GM23338 (cell line): ENCODE results near the gene OR8B8. TPM values are rescaled to one million over a fixed set of nuclear protein-coding genes. Genes with fewer than 3 reads are reported as not detected.

Experiments used
- ATAC-seq: fragments of 200-7000 bp; cut with Tn5 transposase; 3 replicates; pipeline ENCODE4 v1.9.1; 2020
- DNase-seq: peaks from one replicate; pipeline ENCODE4 v3.0.0-alpha.2; 2015; ENCODE audit warnings: low spot score
- H2AFZ ChIP-seq: fragments of 200-600 bp; sonication (generic); 2 replicates; pipeline ENCODE4 v1.8.0; 2016; ENCODE audit warnings: antibody characterized with exemption, mild to moderate bottlenecking, moderate library complexity
- H3F3A ChIP-seq: fragments of 200-600 bp; sonication (generic); replicated peaks from 2 replicates; pipeline ENCODE4 v1.8.0; 2017; ENCODE audit warnings: antibody characterized with exemption, mixed run types, low read depth
- H3K27ac ChIP-seq: fragments of 200-600 bp; sonication (generic); 2 replicates; pipeline ENCODE4 v1.6.1; 2016; ENCODE audit warnings: low read depth
- H3K27me3 ChIP-seq: fragments of 200-600 bp; sonication (generic); 2 replicates; pipeline ENCODE4 v1.8.0; 2016; ENCODE audit warnings: mild to moderate bottlenecking, mixed run types, moderate library complexity; ENCODE audit not compliant: insufficient read depth
- H3K36me3 ChIP-seq: fragments of 200-600 bp; sonication (generic); 2 replicates; pipeline ENCODE4 v1.8.0; 2016; ENCODE audit warnings: mild to moderate bottlenecking; ENCODE audit not compliant: insufficient read depth
- H3K4me1 ChIP-seq: fragments of 200-600 bp; sonication (generic); 2 replicates; pipeline ENCODE4 v1.8.0; 2016; ENCODE audit warnings: mild to moderate bottlenecking, moderate library complexity; ENCODE audit not compliant: insufficient read depth
- H3K4me2 ChIP-seq: fragments of 200-600 bp; sonication (generic); 2 replicates; pipeline ENCODE4 v1.7.1; 2017; ENCODE audit warnings: mixed run types
- H3K4me3 ChIP-seq: fragments of 200-600 bp; sonication (generic); 2 replicates; pipeline ENCODE4 v1.6.1; 2016; ENCODE audit warnings: mixed run types
- H3K79me2 ChIP-seq: fragments of 200-600 bp; sonication (generic); replicated peaks from 2 replicates; pipeline ENCODE4 v1.8.0; 2017; ENCODE audit warnings: mild to moderate bottlenecking; ENCODE audit not compliant: insufficient read depth
- H3K9me2 ChIP-seq: fragments of 200-600 bp; sonication (generic); 2 replicates; pipeline ENCODE4 v1.8.0; 2017; ENCODE audit not compliant: insufficient read depth
- H4K20me1 ChIP-seq: fragments of 200-600 bp; sonication (generic); replicated peaks from 2 replicates; pipeline ENCODE4 v1.8.0; 2017; ENCODE audit warnings: mild to moderate bottlenecking; ENCODE audit not compliant: insufficient read depth
- H3K27ac Mint-ChIP-seq: 2 replicates; pipeline ENCODE4 v1.8.0; 2020; ENCODE audit warnings: inconsistent platforms, mild to moderate bottlenecking, moderate library complexity, mixed read lengths
- H3K27me3 Mint-ChIP-seq: 3 replicates; pipeline ENCODE4 v1.8.0; 2022; ENCODE audit warnings: low read depth, mild to moderate bottlenecking, moderate library complexity, mixed read lengths, inconsistent platforms; ENCODE audit not compliant: insufficient read depth, poor library complexity
- H3K36me3 Mint-ChIP-seq: 3 replicates; pipeline ENCODE4 v1.8.0; 2021; ENCODE audit warnings: low read depth, mild to moderate bottlenecking, inconsistent platforms, moderate library complexity, mixed read lengths
- H3K4me1 Mint-ChIP-seq: 3 replicates; pipeline ENCODE4 v1.8.0; 2020; ENCODE audit warnings: mild to moderate bottlenecking, inconsistent platforms, mixed read lengths
- H3K4me3 Mint-ChIP-seq: 3 replicates; pipeline ENCODE4 v1.8.0; 2021; ENCODE audit warnings: moderate library complexity, mild to moderate bottlenecking, inconsistent platforms, mixed read lengths
- H3K9me3 Mint-ChIP-seq: 3 replicates; pipeline ENCODE4 v1.8.0; 2020; ENCODE audit warnings: moderate library complexity, mild to moderate bottlenecking, inconsistent platforms, mixed read lengths
- EZH2 ChIP-seq: fragments of 200-600 bp; sonication (generic); IDR thresholded peaks from one replicate; pipeline ENCODE4 v1.8.0; 2017; ENCODE audit warnings: antibody characterized with exemption, mild to moderate bottlenecking, low read depth; ENCODE audit not compliant: unreplicated experiment
- EZH2phosphoT487 ChIP-seq: fragments of 200-600 bp; sonication (generic); IDR thresholded peaks from one replicate; pipeline ENCODE4 v1.8.1; 2018; ENCODE audit warnings: antibody characterized with exemption; ENCODE audit not compliant: unreplicated experiment
- NANOG ChIP-seq: IDR thresholded peaks from 2 replicates; pipeline ENCODE4 v1.6.1; 2016; ENCODE audit warnings: antibody characterized with exemption, borderline replicate concordance
- POLR2AphosphoS5 ChIP-seq: IDR thresholded peaks from 2 replicates; pipeline ENCODE4 v1.6.1; 2016; ENCODE audit warnings: antibody characterized with exemption, low read depth
- STAT1 ChIP-seq: IDR thresholded peaks from one replicate; pipeline ENCODE4 v1.6.1; 2016; ENCODE audit warnings: antibody characterized with exemption; ENCODE audit not compliant: unreplicated experiment
- ZNF331 ChIP-seq: fragments of 250-450 bp; sonication (Bioruptor Pico); IDR thresholded peaks from 2 replicates; pipeline ENCODE4 v1.5.0; 2020; ENCODE audit warnings: low read depth, mild to moderate bottlenecking, moderate library complexity
- polyA plus RNA-seq: library from polyadenylated mRNA; unstranded; fragments of >200 nt; fragmentation: Nextera tagmentation; extraction: Ambion mirVana; gene quantifications from 2 replicates; pipeline ENCODE4 v1.2.1, GENCODE V29; 2016
- total RNA-seq: library from RNA; depleted of rRNA; stranded (reverse); fragments of >200 nt; shearing (Covaris generic); gene quantifications from 2 replicates; pipeline ENCODE4 v1.2.3, GENCODE V29; 2014
- TF ChIP-seq, protein P1 (sequence below): IDR thresholded peaks from one replicate; pipeline ENCODE4 v1.6.1; 2018; ENCODE audit warnings: antibody characterized with exemption; ENCODE audit not compliant: unreplicated experiment
- TF ChIP-seq, protein P2 (sequence below): fragments of 250-450 bp; sonication (Bioruptor Pico); IDR thresholded peaks from 2 replicates; pipeline ENCODE4 v1.5.0; 2020; ENCODE audit warnings: mild to moderate bottlenecking, moderate library complexity
- TF ChIP-seq, protein P3 (sequence below): IDR thresholded peaks from 2 replicates; pipeline ENCODE4 v1.6.1; 2016; ENCODE audit warnings: antibody characterized with exemption

Gene OR8B8
- total and polyA plus RNA-seq, 2 experiments from 2014 or later = not detected

DNA sequence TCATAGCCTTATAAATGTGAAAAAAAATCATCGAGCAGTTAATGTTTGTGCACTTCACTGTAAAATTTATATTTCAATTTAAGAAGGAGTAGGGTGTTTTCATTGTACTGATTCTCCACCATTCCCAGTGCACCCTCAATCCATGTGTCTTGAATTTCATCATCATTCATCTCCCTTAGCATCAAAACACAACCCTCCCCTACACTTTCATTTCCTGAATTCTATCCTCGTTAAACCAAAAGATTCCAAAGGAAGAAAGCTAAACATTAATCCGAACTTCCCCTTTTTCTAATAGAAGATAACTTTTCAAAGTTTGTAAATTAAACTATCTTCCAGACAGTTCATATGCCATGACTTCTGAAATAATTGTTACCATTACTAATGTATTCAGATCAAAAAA is 34.1 kb upstream of the OR8B8 start (continued):
- TF ChIP-seq, protein P1, sequence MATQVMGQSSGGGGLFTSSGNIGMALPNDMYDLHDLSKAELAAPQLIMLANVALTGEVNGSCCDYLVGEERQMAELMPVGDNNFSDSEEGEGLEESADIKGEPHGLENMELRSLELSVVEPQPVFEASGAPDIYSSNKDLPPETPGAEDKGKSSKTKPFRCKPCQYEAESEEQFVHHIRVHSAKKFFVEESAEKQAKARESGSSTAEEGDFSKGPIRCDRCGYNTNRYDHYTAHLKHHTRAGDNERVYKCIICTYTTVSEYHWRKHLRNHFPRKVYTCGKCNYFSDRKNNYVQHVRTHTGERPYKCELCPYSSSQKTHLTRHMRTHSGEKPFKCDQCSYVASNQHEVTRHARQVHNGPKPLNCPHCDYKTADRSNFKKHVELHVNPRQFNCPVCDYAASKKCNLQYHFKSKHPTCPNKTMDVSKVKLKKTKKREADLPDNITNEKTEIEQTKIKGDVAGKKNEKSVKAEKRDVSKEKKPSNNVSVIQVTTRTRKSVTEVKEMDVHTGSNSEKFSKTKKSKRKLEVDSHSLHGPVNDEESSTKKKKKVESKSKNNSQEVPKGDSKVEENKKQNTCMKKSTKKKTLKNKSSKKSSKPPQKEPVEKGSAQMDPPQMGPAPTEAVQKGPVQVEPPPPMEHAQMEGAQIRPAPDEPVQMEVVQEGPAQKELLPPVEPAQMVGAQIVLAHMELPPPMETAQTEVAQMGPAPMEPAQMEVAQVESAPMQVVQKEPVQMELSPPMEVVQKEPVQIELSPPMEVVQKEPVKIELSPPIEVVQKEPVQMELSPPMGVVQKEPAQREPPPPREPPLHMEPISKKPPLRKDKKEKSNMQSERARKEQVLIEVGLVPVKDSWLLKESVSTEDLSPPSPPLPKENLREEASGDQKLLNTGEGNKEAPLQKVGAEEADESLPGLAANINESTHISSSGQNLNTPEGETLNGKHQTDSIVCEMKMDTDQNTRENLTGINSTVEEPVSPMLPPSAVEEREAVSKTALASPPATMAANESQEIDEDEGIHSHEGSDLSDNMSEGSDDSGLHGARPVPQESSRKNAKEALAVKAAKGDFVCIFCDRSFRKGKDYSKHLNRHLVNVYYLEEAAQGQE = no peak
- no peak for TF ChIP-seq EZH2phosphoT487
- no peak for TF ChIP-seq POLR2AphosphoS5

DNA sequence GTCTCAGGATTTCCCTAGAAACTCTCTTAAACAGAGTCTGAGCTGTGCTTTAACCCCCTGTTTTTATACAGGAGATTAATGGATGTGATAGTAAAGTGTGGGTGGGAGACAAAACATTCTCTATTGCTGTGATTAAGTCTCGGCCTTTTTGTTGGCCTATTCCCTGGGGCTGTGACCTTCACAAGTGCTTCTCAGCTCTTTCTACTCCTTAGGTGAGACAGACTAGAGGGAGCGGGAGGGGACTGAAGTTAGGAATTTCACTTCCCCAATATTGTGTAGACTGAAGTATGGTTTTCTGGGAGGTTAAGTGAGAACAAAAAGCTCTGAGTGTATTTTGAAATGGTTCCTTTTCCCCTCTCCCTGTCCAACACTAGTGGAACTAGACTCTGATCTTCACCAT is 29.8 kb upstream of the OR8B8 start:
- Histone ChIP-seq H3K27ac (no peak overlapping the region), H3K4me3 (no peak overlapping the region), H3K4me1 (peaks cover 16% of the 10 kb centered on the region), H3K79me2 (no peaks in the 10 kb centered on the region), H3F3A (no peaks in the 10 kb centered on the region), H3K4me2 (no peak overlapping the region), H3K36me3 (no peaks in the 10 kb centered on the region), H4K20me1 (no peaks in the 10 kb centered on the region), H2AFZ (peak overlapping the region; percentile 30; the same call in 1 of the 2 replicates), H3K9me2 (no peaks in the 10 kb centered on the region), H3K27me3 (no peaks in the 10 kb centered on the region)
- ATAC-seq = no peak
- no peaks in the 10 kb centered on the region for H3K9me3 Mint-ChIP-seq
- no peaks in the 10 kb centered on the region for H3K36me3 Mint-ChIP-seq
- peaks cover 1% of the 10 kb centered on the region for H3K27me3 Mint-ChIP-seq
- H3K4me1 Mint-ChIP-seq = peaks cover 14% of the 10 kb centered on the region; the same call in 2 of the 3 replicates
- no peak overlapping the region for H3K27ac Mint-ChIP-seq
- no peak for DNase-seq
- no peak overlapping the region for H3K4me3 Mint-ChIP-seq
- TF ChIP-seq, protein P2, sequence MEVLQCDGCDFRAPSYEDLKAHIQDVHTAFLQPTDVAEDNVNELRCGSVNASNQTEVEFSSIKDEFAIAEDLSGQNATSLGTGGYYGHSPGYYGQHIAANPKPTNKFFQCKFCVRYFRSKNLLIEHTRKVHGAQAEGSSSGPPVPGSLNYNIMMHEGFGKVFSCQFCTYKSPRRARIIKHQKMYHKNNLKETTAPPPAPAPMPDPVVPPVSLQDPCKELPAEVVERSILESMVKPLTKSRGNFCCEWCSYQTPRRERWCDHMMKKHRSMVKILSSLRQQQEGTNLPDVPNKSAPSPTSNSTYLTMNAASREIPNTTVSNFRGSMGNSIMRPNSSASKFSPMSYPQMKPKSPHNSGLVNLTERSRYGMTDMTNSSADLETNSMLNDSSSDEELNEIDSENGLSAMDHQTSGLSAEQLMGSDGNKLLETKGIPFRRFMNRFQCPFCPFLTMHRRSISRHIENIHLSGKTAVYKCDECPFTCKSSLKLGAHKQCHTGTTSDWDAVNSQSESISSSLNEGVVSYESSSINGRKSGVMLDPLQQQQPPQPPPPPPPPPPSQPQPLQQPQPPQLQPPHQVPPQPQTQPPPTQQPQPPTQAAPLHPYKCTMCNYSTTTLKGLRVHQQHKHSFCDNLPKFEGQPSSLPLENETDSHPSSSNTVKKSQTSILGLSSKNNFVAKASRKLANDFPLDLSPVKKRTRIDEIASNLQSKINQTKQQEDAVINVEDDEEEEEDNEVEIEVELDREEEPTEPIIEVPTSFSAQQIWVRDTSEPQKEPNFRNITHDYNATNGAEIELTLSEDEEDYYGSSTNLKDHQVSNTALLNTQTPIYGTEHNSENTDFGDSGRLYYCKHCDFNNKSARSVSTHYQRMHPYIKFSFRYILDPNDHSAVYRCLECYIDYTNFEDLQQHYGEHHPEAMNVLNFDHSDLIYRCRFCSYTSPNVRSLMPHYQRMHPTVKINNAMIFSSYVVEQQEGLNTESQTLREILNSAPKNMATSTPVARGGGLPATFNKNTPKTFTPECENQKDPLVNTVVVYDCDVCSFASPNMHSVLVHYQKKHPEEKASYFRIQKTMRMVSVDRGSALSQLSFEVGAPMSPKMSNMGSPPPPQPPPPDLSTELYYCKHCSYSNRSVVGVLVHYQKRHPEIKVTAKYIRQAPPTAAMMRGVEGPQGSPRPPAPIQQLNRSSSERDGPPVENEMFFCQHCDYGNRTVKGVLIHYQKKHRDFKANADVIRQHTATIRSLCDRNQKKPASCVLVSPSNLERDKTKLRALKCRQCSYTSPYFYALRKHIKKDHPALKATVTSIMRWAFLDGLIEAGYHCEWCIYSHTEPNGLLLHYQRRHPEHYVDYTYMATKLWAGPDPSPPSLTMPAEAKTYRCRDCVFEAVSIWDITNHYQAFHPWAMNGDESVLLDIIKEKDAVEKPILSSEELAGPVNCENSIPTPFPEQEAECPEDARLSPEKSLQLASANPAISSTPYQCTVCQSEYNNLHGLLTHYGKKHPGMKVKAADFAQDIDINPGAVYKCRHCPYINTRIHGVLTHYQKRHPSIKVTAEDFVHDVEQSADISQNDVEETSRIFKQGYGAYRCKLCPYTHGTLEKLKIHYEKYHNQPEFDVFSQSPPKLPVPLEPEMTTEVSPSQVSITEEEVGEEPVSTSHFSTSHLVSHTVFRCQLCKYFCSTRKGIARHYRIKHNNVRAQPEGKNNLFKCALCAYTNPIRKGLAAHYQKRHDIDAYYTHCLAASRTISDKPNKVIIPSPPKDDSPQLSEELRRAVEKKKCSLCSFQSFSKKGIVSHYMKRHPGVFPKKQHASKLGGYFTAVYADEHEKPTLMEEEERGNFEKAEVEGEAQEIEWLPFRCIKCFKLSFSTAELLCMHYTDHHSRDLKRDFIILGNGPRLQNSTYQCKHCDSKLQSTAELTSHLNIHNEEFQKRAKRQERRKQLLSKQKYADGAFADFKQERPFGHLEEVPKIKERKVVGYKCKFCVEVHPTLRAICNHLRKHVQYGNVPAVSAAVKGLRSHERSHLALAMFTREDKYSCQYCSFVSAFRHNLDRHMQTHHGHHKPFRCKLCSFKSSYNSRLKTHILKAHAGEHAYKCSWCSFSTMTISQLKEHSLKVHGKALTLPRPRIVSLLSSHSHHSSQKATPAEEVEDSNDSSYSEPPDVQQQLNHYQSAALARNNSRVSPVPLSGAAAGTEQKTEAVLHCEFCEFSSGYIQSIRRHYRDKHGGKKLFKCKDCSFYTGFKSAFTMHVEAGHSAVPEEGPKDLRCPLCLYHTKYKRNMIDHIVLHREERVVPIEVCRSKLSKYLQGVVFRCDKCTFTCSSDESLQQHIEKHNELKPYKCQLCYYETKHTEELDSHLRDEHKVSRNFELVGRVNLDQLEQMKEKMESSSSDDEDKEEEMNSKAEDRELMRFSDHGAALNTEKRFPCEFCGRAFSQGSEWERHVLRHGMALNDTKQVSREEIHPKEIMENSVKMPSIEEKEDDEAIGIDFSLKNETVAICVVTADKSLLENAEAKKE = no peak
- TF ChIP-seq POLR2AphosphoS5 (no peak), EZH2phosphoT487 (no peak), NANOG (no peak), STAT1 (no peak), ZNF331 (CRISPR knock-in tag) (no peak), EZH2 (no peak)
- TF ChIP-seq, protein P1 = no peak
- TF ChIP-seq, protein P3, sequence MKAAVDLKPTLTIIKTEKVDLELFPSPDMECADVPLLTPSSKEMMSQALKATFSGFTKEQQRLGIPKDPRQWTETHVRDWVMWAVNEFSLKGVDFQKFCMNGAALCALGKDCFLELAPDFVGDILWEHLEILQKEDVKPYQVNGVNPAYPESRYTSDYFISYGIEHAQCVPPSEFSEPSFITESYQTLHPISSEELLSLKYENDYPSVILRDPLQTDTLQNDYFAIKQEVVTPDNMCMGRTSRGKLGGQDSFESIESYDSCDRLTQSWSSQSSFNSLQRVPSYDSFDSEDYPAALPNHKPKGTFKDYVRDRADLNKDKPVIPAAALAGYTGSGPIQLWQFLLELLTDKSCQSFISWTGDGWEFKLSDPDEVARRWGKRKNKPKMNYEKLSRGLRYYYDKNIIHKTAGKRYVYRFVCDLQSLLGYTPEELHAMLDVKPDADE = no peak
